Ascending aorta (tissue), 2 donors: ENCODE measurements around the gene PROZ. TPM values are rescaled to one million over a fixed set of nuclear protein-coding genes. Genes with fewer than 3 reads are reported as not detected.
A peak's percentile ranks its signal among the peaks of the same experiment; 100 is the strongest.

ENCODE experiments used
- DNase-seq, 2 donors: peaks; one replicate each; pipeline ENCODE4 v3.0.0-alpha.2; 2019; ENCODE audit warnings: low spot score in 2 of 2
- H3K27ac ChIP-seq, 2 donors: fragments of 200-600 bp; sonication (generic); one replicate each; pipeline ENCODE4 v1.5.1; 2016 to 2017; ENCODE audit warnings: mild to moderate bottlenecking in 1 of 2
- H3K27me3 ChIP-seq: fragments of 200-600 bp; sonication (generic); one replicate; pipeline ENCODE4 v1.5.1; 2017
- H3K36me3 ChIP-seq, 2 donors: fragments of 200-600 bp; sonication (generic); one replicate each; pipeline ENCODE4 v1.5.1; 2016
- H3K4me1 ChIP-seq, 2 donors: fragments of 200-600 bp; sonication (generic); one replicate each; pipeline ENCODE4 v1.5.1; 2016 to 2017; ENCODE audit warnings: mild to moderate bottlenecking in 1 of 2
- H3K4me3 ChIP-seq, 2 donors: fragments of 200-600 bp; sonication (generic); one replicate each; pipeline ENCODE4 v1.5.1; 2016 to 2017; ENCODE audit warnings: mild to moderate bottlenecking in 1 of 2
- H3K9me3 ChIP-seq, 2 donors: fragments of 200-600 bp; sonication (generic); one replicate each; pipeline ENCODE4 v1.5.1; 2016
- CTCF ChIP-seq, 3 experiments: fragments of 200-600 bp in 2 of 3; fragments of 450-650 bp in 1 of 3; sonication (generic) in 2 of 3; IDR thresholded peaks; one replicate each; pipeline ENCODE4 v1.5.1; 2016 to 2019; ENCODE audit warnings: antibody characterized with exemption in 3 of 3, mild to moderate bottlenecking in 1 of 3, moderate library complexity in 1 of 3
- intact Hi-C: fragments of 100-400 bp; cut with DNase I; formaldehyde crosslinking; loops from one replicate; pipeline ENCODE4 v1.15.1; 2023
- total RNA-seq: library from RNA; depleted of rRNA; stranded (reverse); fragments of >200 nt; gene quantifications from one replicate; pipeline ENCODE4 v1.1.0, GENCODE V29; 2016

PROZ gene
- total RNA-seq, 1 donor from 2014 or later, result not detected

- DNase-seq, result peak in 1 of 2 donors; percentile 39
- no peaks in the 10 kb centered on the region for H3K36me3 ChIP-seq
- TF ChIP-seq CTCF (IDR thresholded peaks at IDR 0.05), result no peak
- H3K9me3 ChIP-seq, result no peaks in the 10 kb centered on the region
- no peak overlapping the region for H3K27ac ChIP-seq
- intact Hi-C loops, result no loop called here
- H3K4me1 ChIP-seq, result no peaks in the 10 kb centered on the region
- no peaks in the 10 kb centered on the region for H3K27me3 ChIP-seq
- no peak overlapping the region for H3K4me3 ChIP-seq
Measured at GRCh38 chr13:113126265-113127150, 31.9 kb upstream of the PROZ start.

GRCh38 chr13:113129480-113129879 lies 29.0 kb upstream of the PROZ start:
- TF ChIP-seq CTCF (IDR thresholded peaks at IDR 0.05), result no peak
- H3K9me3 ChIP-seq, result no peaks in the 10 kb centered on the region
- no peaks in the 10 kb centered on the region for H3K36me3 ChIP-seq
- no peaks in the 10 kb centered on the region for H3K4me1 ChIP-seq
- peak in 1 of 2 donors; percentile 53 for DNase-seq
- H3K27ac ChIP-seq, result no peak overlapping the region
- intact Hi-C loops, result no loop called here
- no peaks in the 10 kb centered on the region for H3K27me3 ChIP-seq
- H3K4me3 ChIP-seq, result peak overlapping the region in 1 of 2 donors; percentile 35

GRCh38 chr13:113129921-113130750 lies 28.3 kb upstream of the PROZ start:
- peak in 1 of 2 donors; percentile 59 for DNase-seq
- peak overlapping the region; percentile 35 to 39 for H3K4me3 ChIP-seq
- H3K36me3 ChIP-seq, result no peaks in the 10 kb centered on the region
- H3K27ac ChIP-seq, result no peak overlapping the region
- H3K4me1 ChIP-seq, result no peaks in the 10 kb centered on the region
- intact Hi-C loops, result no loop called here
- H3K9me3 ChIP-seq, result no peaks in the 10 kb centered on the region
- H3K27me3 ChIP-seq, result no peaks in the 10 kb centered on the region
- TF ChIP-seq CTCF (IDR thresholded peaks at IDR 0.05), result no peak

GRCh38 chr13:113135281-113135760 lies 23.1 kb upstream of the PROZ start:
- no peaks in the 10 kb centered on the region for H3K9me3 ChIP-seq
- H3K27ac ChIP-seq, result no peak overlapping the region
- H3K4me1 ChIP-seq, result no peaks in the 10 kb centered on the region
- H3K4me3 ChIP-seq, result no peak overlapping the region
- no peak for DNase-seq
- no peaks in the 10 kb centered on the region for H3K27me3 ChIP-seq
- intact Hi-C loops, result no loop called here
- H3K36me3 ChIP-seq, result no peaks in the 10 kb centered on the region
- TF ChIP-seq CTCF (IDR thresholded peaks at IDR 0.05), result no peak

- Histone ChIP-seq H3K4me1 (no peaks in the 10 kb centered on the region), H3K4me3 (no peak overlapping the region), H3K27ac (no peak overlapping the region), H3K36me3 (no peaks in the 10 kb centered on the region), H3K27me3 (no peaks in the 10 kb centered on the region), H3K9me3 (no peaks in the 10 kb centered on the region)
- no peak for TF ChIP-seq CTCF (IDR thresholded peaks at IDR 0.05)
- DNase-seq, result peak in 1 of 2 donors; percentile 37
- intact Hi-C loops, result no loop called here
Measured at GRCh38 chr13:113137691-113138298, 20.7 kb upstream of the PROZ start.
